Hepatocyte (in vitro differentiated cells): ENCODE results near the gene SHC4. TPM values are rescaled to one million over a fixed set of nuclear protein-coding genes. Genes with fewer than 3 reads are reported as not detected.
A peak's percentile ranks its signal among the peaks of the same experiment; 100 is the strongest.

Experiments
- DNase-seq: peaks from one replicate; pipeline ENCODE4 v3.0.0-alpha.2; 2016; ENCODE audit warnings: low spot score
- H2AFZ ChIP-seq: fragments of 200-600 bp; sonication (generic); 2 replicates; pipeline ENCODE4 v1.6.0; 2016; ENCODE audit warnings: antibody characterized with exemption, mild to moderate bottlenecking
- H3K27ac ChIP-seq: fragments of 200-600 bp; sonication (generic); 2 replicates; pipeline ENCODE4 v1.5.1; 2016; ENCODE audit warnings: mild to moderate bottlenecking
- H3K27me3 ChIP-seq: fragments of 200-600 bp; sonication (generic); 2 replicates; pipeline ENCODE4 v1.6.1; 2016
- H3K36me3 ChIP-seq: fragments of 200-600 bp; sonication (generic); replicated peaks from 2 replicates; pipeline ENCODE4 v1.5.1; 2016; ENCODE audit warnings: low read depth; ENCODE audit not compliant: insufficient read depth
- H3K4me1 ChIP-seq: fragments of 200-600 bp; sonication (generic); 2 replicates; pipeline ENCODE4 v1.5.1; 2016; ENCODE audit warnings: mild to moderate bottlenecking, moderate library complexity; ENCODE audit not compliant: insufficient read depth
- H3K4me2 ChIP-seq: fragments of 200-600 bp; sonication (generic); 2 replicates; pipeline ENCODE4 v1.6.0; 2016
- H3K4me3 ChIP-seq: fragments of 200-600 bp; sonication (generic); 2 replicates; pipeline ENCODE4 v1.5.1; 2016; ENCODE audit warnings: mild to moderate bottlenecking
- H3K79me2 ChIP-seq: fragments of 200-600 bp; sonication (generic); 2 replicates; pipeline ENCODE4 v1.6.0; 2017; ENCODE audit warnings: mild to moderate bottlenecking
- H3K9me2 ChIP-seq: fragments of 200-600 bp; sonication (generic); replicated peaks from 2 replicates; pipeline ENCODE4 v1.6.0; 2017; ENCODE audit warnings: mild to moderate bottlenecking; ENCODE audit not compliant: insufficient read depth
- H3K9me3 ChIP-seq: fragments of 200-600 bp; sonication (generic); 2 replicates; pipeline ENCODE4 v1.5.1; 2016; ENCODE audit warnings: low read depth, mild to moderate bottlenecking
- H4K20me1 ChIP-seq: fragments of 200-600 bp; sonication (generic); 2 replicates; pipeline ENCODE4 v1.6.0; 2016; ENCODE audit warnings: mild to moderate bottlenecking; ENCODE audit not compliant: insufficient read depth, poor library complexity, severe bottlenecking
- CTCF ChIP-seq: fragments of 200-600 bp; sonication (generic); IDR thresholded peaks from 2 replicates; pipeline ENCODE4 v1.5.1; 2016; ENCODE audit warnings: antibody characterized with exemption, mild to moderate bottlenecking; ENCODE audit not compliant: poor library complexity
- EZH2 ChIP-seq: fragments of 200-600 bp; sonication (generic); IDR thresholded peaks from 2 replicates; pipeline ENCODE4 v1.6.1; 2016; ENCODE audit warnings: antibody characterized with exemption, mild to moderate bottlenecking, borderline replicate concordance
- EZH2phosphoT487 ChIP-seq: fragments of 200-600 bp; sonication (generic); IDR thresholded peaks from one replicate; pipeline ENCODE4 v1.6.1; 2018; ENCODE audit warnings: antibody characterized with exemption, mild to moderate bottlenecking, low read depth, moderate library complexity; ENCODE audit not compliant: unreplicated experiment, severe bottlenecking
- WGBS: methylation state at CpG from one replicate; pipeline ENCODE4 v1.1.6; 2016; ENCODE audit warnings: low lambda C conversion rate; ENCODE audit errors: missing lambda C conversion rate; 5-methylcytosine and 5-hydroxymethylcytosine counted together
- polyA plus RNA-seq: library from polyadenylated mRNA; unstranded; fragments of >200 nt; fragmentation: Nextera tagmentation; extraction: Ambion mirVana; gene quantifications from 2 replicates; pipeline ENCODE4 v1.2.1, GENCODE V29; 2016
- total RNA-seq: library from RNA; depleted of rRNA; stranded (reverse); fragments of >200 nt; gene quantifications from 2 replicates; pipeline ENCODE4 v1.2.3, GENCODE V29; 2014

The SHC4 gene
- total and polyA plus RNA-seq, 2 experiments from 2014 or later: 0.75 to 1.00 TPM

- WGBS: 91% methylated on average over 4 of the region's 4 CpGs
- Histone ChIP-seq H3K36me3 (no peaks in the 10 kb centered on the region), H3K27me3 (peaks cover 6% of the 10 kb centered on the region), H4K20me1 (no peaks in the 10 kb centered on the region), H3K9me3 (no peaks in the 10 kb centered on the region), H3K4me2 (no peak overlapping the region), H2AFZ (no peak overlapping the region), H3K4me1 (no peaks in the 10 kb centered on the region), H3K27ac (no peak overlapping the region), H3K79me2 (no peaks in the 10 kb centered on the region), H3K4me3 (no peak overlapping the region), H3K9me2 (no peaks in the 10 kb centered on the region)
- no peak for TF ChIP-seq EZH2phosphoT487
- no peak for TF ChIP-seq EZH2
- no peak for TF ChIP-seq CTCF
- no peak for DNase-seq
Measured at GRCh38 chr15:48955370-48955769, 8.3 kb downstream of the SHC4 start.

GRCh38 chr15:48954538-48954937, 9.2 kb downstream of the SHC4 start:
- 74% methylated on average over 5 of the region's 5 CpGs for WGBS
- no peak for DNase-seq
- Histone ChIP-seq H3K79me2 (no peaks in the 10 kb centered on the region), H3K4me1 (no peaks in the 10 kb centered on the region), H3K4me2 (no peak overlapping the region), H3K9me2 (no peaks in the 10 kb centered on the region), H4K20me1 (no peaks in the 10 kb centered on the region), H3K27me3 (peaks cover 6% of the 10 kb centered on the region), H3K27ac (no peak overlapping the region), H3K9me3 (no peaks in the 10 kb centered on the region), H2AFZ (no peak overlapping the region), H3K36me3 (no peaks in the 10 kb centered on the region), H3K4me3 (no peak overlapping the region)
- TF ChIP-seq EZH2phosphoT487 (no peak), CTCF (no peak), EZH2 (no peak)

- Histone ChIP-seq H3K4me3 (no peak overlapping the region), H2AFZ (no peak overlapping the region), H3K79me2 (no peaks in the 10 kb centered on the region), H3K9me2 (no peaks in the 10 kb centered on the region), H3K36me3 (no peaks in the 10 kb centered on the region), H3K27ac (peak overlapping the region; percentile 77), H3K4me2 (peak overlapping the region; percentile 39), H4K20me1 (no peaks in the 10 kb centered on the region), H3K9me3 (no peaks in the 10 kb centered on the region), H3K27me3 (no peaks in the 10 kb centered on the region), H3K4me1 (peaks cover 4% of the 10 kb centered on the region)
- TF ChIP-seq CTCF (no peak), EZH2 (no peak), EZH2phosphoT487 (no peak)
- no peak for DNase-seq
- WGBS: 66% methylated on average over 1 of the region's 1 CpG
Measured at GRCh38 chr15:48946840-48947187, 16.9 kb downstream of the SHC4 start.

GRCh38 chr15:48946074-48946839, 17.5 kb downstream of the SHC4 start:
- DNase-seq: peak; percentile 71
- no peak overlapping the region for H3K4me3 ChIP-seq
- no peaks in the 10 kb centered on the region for H3K9me2 ChIP-seq
- peaks cover 4% of the 10 kb centered on the region for H3K4me1 ChIP-seq
- peak overlapping the region; percentile 77 for H3K27ac ChIP-seq
- 40% methylated on average over 5 of the region's 5 CpGs for WGBS
- H3K9me3 ChIP-seq: no peaks in the 10 kb centered on the region
- no peak for TF ChIP-seq EZH2
- no peak for TF ChIP-seq CTCF
- TF ChIP-seq EZH2phosphoT487: no peak
- no peaks in the 10 kb centered on the region for H3K79me2 ChIP-seq
- H2AFZ ChIP-seq: no peak overlapping the region
- H3K36me3 ChIP-seq: no peaks in the 10 kb centered on the region
- H3K4me2 ChIP-seq: peak overlapping the region; percentile 39
- H4K20me1 ChIP-seq: no peaks in the 10 kb centered on the region
- H3K27me3 ChIP-seq: no peaks in the 10 kb centered on the region
